SU-DHL-6 (cell line): ENCODE results near the gene HID1.

Source experiments
- H2AFZ ChIP-seq: fragments of 200-600 bp; sonication (generic); 2 replicates; pipeline ENCODE4 v1.6.1; 2014; ENCODE audit warnings: low read depth, mild to moderate bottlenecking, moderate library complexity, mixed read lengths, antibody characterized with exemption, low read length; ENCODE audit not compliant: severe bottlenecking
- H3F3A ChIP-seq: fragments of 200-600 bp; shearing (Covaris generic); 2 replicates; pipeline ENCODE4 v1.6.0; 2016; ENCODE audit warnings: antibody characterized with exemption, mild to moderate bottlenecking; ENCODE audit not compliant: insufficient read depth
- H3K27ac ChIP-seq: fragments of 200-600 bp; sonication (generic); 2 replicates; pipeline ENCODE4 v1.5.1; 2016; ENCODE audit warnings: low read depth, mild to moderate bottlenecking, low read length, moderate library complexity, mixed read lengths
- H3K27me3 ChIP-seq: fragments of 200-600 bp; sonication (generic), shearing (Covaris generic); 2 replicates; pipeline ENCODE4 v1.6.0; 2014; ENCODE audit warnings: mild to moderate bottlenecking, low read length
- H3K36me3 ChIP-seq: fragments of 200-600 bp; sonication (generic); 2 replicates; pipeline ENCODE4 v1.6.1; 2014; ENCODE audit warnings: mild to moderate bottlenecking, low read length, mixed read lengths
- H3K4me2 ChIP-seq: fragments of 300-600, 200-600 bp; shearing (Covaris generic), sonication (generic); 2 replicates; pipeline ENCODE4 v1.6.0; 2014; ENCODE audit warnings: low read length, low read depth, mild to moderate bottlenecking; ENCODE audit not compliant: poor library complexity, severe bottlenecking
- H3K4me3 ChIP-seq: fragments of 200-600 bp; sonication (generic); 2 replicates; pipeline ENCODE4 v1.5.1; 2014; ENCODE audit warnings: antibody characterized with exemption, low read length, mild to moderate bottlenecking, mixed read lengths; ENCODE audit not compliant: insufficient read depth, poor library complexity, severe bottlenecking
- H3K79me2 ChIP-seq: fragments of 200-600 bp; sonication (generic); 2 replicates; pipeline ENCODE4 v1.6.1; 2014; ENCODE audit warnings: mild to moderate bottlenecking, low read length, moderate library complexity; ENCODE audit not compliant: insufficient read depth
- H3K9ac ChIP-seq: fragments of 200-600 bp; sonication (generic); 2 replicates; pipeline ENCODE4 v1.7.0; 2014; ENCODE audit warnings: mild to moderate bottlenecking, low read length
- H3K9me2 ChIP-seq: fragments of 200-600 bp; sonication (generic); replicated peaks from 2 replicates; pipeline ENCODE4 v1.6.1; 2014; ENCODE audit warnings: low read length; ENCODE audit not compliant: insufficient read depth
- H3K9me3 ChIP-seq: fragments of 200-600 bp; sonication (generic); 2 replicates; pipeline ENCODE4 v1.6.1; 2014; ENCODE audit warnings: low read length, mixed read lengths; ENCODE audit not compliant: insufficient read depth
- H4K20me1 ChIP-seq: fragments of 200-600 bp; sonication (generic); 2 replicates; pipeline ENCODE4 v1.6.1; 2014; ENCODE audit warnings: low read depth, mild to moderate bottlenecking, antibody characterized with exemption, low read length, moderate library complexity, mixed read lengths
- EZH2phosphoT487 ChIP-seq: fragments of 200-600 bp; sonication (generic), shearing (Covaris generic); conservative IDR thresholded peaks from 2 replicates; pipeline ENCODE4 v1.6.1; 2018; ENCODE audit warnings: mild to moderate bottlenecking, antibody characterized with exemption, low read length, moderate library complexity, mixed read lengths
- TF ChIP-seq, protein P1 (sequence below): fragments of 200-600 bp; sonication (generic); IDR thresholded peaks from one replicate; pipeline ENCODE4 v1.5.1; 2017; ENCODE audit warnings: antibody characterized with exemption, mild to moderate bottlenecking, low read length, moderate library complexity; ENCODE audit not compliant: insufficient read depth, poor library complexity, severe bottlenecking

The HID1 gene

DNA sequence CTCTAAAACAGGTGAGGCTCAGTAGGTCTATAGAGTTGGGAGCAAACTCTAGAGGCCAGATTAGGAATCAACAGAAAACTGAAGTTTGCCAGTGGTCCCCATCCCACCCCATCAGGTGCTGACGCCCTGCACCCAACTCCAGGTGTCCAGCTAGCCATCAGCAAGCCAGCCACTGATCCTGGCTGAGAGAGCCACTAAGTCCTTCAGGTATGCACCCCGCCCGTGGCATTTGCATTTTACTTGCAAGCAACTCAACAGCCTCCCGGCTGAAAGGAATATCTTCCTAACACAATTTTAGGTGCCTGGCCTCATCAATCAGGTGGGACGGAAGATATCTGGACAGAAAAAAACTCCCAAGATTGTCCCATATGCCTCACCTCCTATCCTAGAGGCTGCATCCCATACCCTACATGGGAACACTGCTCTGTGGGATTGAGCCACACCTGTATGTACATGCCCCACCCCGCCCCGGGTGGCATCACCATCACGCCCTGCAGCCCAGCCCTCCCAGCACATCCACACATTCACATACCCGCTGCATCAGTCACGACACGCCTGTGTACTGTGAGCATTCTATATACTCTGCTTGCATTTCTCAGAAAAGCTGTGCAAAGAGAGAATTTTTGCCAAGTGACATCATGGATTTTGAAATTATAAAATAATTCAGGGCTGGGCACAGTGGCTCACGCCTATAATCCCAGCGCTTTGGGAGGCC, 28.6 kb downstream of the HID1 start:
- H3K4me3 ChIP-seq = no peak overlapping the region
- no peak overlapping the region for H3K27ac ChIP-seq
- H2AFZ ChIP-seq = no peak overlapping the region
- no peaks in the 10 kb centered on the region for H3K9me3 ChIP-seq
- no peaks in the 10 kb centered on the region for H3K79me2 ChIP-seq
- no peaks in the 10 kb centered on the region for H3K9me2 ChIP-seq
- H3K36me3 ChIP-seq = no peaks in the 10 kb centered on the region
- no peak overlapping the region for H3K9ac ChIP-seq
- TF ChIP-seq EZH2phosphoT487 = no peak
- TF ChIP-seq, protein P1, sequence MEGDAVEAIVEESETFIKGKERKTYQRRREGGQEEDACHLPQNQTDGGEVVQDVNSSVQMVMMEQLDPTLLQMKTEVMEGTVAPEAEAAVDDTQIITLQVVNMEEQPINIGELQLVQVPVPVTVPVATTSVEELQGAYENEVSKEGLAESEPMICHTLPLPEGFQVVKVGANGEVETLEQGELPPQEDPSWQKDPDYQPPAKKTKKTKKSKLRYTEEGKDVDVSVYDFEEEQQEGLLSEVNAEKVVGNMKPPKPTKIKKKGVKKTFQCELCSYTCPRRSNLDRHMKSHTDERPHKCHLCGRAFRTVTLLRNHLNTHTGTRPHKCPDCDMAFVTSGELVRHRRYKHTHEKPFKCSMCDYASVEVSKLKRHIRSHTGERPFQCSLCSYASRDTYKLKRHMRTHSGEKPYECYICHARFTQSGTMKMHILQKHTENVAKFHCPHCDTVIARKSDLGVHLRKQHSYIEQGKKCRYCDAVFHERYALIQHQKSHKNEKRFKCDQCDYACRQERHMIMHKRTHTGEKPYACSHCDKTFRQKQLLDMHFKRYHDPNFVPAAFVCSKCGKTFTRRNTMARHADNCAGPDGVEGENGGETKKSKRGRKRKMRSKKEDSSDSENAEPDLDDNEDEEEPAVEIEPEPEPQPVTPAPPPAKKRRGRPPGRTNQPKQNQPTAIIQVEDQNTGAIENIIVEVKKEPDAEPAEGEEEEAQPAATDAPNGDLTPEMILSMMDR = no peak
- H3K27me3 ChIP-seq = no peaks in the 10 kb centered on the region
- H3K4me2 ChIP-seq = no peak overlapping the region
- H4K20me1 ChIP-seq = no peaks in the 10 kb centered on the region
- H3F3A ChIP-seq = no peaks in the 10 kb centered on the region

DNA sequence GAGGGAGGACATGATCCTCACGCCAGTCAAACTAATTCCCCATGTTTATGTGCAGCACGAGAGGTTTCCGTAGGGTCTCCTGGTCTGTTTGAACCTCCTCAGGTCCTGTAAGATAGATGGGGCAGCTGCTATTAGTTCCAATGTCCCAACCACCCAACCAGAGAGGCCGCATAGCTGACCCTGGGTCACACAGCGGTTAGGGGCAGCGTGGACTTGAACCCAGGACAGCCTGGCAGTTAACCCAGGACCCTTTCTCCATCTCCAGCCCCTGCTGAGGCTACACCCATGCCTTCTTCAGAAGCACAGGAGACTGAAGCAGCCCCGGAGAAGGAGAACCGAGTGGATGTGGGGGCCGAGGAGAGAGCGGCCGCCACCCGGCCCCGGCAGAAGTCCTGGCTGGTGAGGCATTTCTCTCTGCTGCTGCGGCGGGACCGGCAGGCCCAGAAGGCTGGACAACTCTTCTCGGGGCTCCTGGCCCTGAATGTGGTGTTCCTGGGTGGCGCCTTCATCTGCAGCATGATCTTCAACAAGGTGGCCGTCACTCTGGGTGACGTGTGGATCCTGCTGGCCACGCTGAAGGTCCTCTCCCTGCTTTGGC, 31.3 kb downstream of the HID1 start:
- TF ChIP-seq EZH2phosphoT487 = no peak
- TF ChIP-seq, protein P1 = no peak
- no peak overlapping the region for H3K4me3 ChIP-seq
- H4K20me1 ChIP-seq = no peaks in the 10 kb centered on the region
- no peaks in the 10 kb centered on the region for H3K36me3 ChIP-seq
- no peaks in the 10 kb centered on the region for H3K79me2 ChIP-seq
- H3K9ac ChIP-seq = no peak overlapping the region
- no peak overlapping the region for H3K27ac ChIP-seq
- no peaks in the 10 kb centered on the region for H3K27me3 ChIP-seq
- H2AFZ ChIP-seq = no peak overlapping the region
- no peaks in the 10 kb centered on the region for H3K9me2 ChIP-seq
- H3K4me2 ChIP-seq = no peak overlapping the region
- H3K9me3 ChIP-seq = no peaks in the 10 kb centered on the region
- H3F3A ChIP-seq = no peaks in the 10 kb centered on the region

DNA sequence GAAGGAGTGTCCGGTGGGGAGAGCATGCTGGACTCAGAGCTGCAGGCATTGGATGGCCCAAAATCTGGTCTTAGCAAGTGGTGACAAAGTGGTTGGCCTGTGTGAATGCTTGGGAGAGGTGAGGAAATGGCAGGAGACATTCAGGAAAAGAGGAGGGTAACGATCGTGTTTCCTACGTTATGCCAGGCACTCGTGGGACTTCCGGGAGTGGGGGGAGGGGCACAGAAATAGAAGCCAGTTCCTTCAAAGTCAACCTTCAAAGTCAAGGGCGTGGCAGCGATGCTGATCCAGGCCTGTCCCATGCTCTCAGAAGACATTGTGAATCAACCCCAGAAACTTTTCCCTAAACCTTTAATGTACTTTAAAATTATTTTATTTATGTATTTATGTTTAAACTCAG, 33.0 kb downstream of the HID1 start:
- Histone ChIP-seq H3K27ac (no peak overlapping the region), H3K79me2 (no peaks in the 10 kb centered on the region), H3K36me3 (no peaks in the 10 kb centered on the region), H3K9me3 (no peaks in the 10 kb centered on the region), H3K4me2 (no peak overlapping the region), H3K9ac (no peak overlapping the region), H4K20me1 (no peaks in the 10 kb centered on the region), H3K27me3 (no peaks in the 10 kb centered on the region), H3K4me3 (no peak overlapping the region), H2AFZ (no peak overlapping the region), H3K9me2 (no peaks in the 10 kb centered on the region), H3F3A (no peaks in the 10 kb centered on the region)
- no peak for TF ChIP-seq EZH2phosphoT487
- TF ChIP-seq, protein P1 = no peak
